Measurements from ENCODE around the gene NTN5.
"Not testable (repeated sequence)": the region's sequence is repeated elsewhere in the genome, so short reads cannot be mapped to it uniquely, and the experiment has no call there.

NTN5 gene

DNA sequence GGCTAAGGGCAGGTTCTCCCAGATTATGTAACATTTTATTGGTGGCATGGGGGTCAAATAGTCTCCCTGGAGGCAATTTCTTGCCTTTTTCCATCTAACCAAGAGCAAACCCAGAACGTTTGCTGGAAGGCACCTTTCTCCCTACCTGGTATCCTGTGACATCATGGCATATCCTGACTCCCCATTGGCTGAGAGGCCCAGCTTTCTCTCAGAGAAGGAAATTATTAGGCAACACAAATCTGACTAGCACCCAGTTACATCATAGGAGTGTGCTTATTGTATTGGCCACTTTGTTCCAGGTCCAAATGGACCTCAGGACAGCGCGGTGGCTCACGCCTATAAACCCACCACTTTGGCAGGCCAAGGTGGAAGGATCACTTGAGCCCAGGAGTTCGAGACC is 13.0 kb downstream of the NTN5 start:
- no peak overlapping the region for H3K9ac ChIP-seq (ENCODE audit: low read length)
- peaks cover under 1% of the 10 kb centered on the region for H3K4me1 ChIP-seq (ENCODE audit: insufficient read depth, low read length, severe bottlenecking)
- no peak overlapping the region for H3K4me2 ChIP-seq (ENCODE audit: low read length)
- H3F3A ChIP-seq (ENCODE audit: insufficient read depth, low read length): no peaks in the 10 kb centered on the region
- H3K36me3 ChIP-seq (ENCODE audit: insufficient read depth, low read length): no peaks in the 10 kb centered on the region
- no peak overlapping the region for H2AFZ ChIP-seq (ENCODE audit: low read length)
- H4K20me1 ChIP-seq (ENCODE audit: insufficient read depth, low read length): no peaks in the 10 kb centered on the region
- no peaks in the 10 kb centered on the region for H3K9me3 ChIP-seq (ENCODE audit: low read length)
- no peak overlapping the region for H3K4me3 ChIP-seq (ENCODE audit: low read depth, low read length, poor library complexity, severe bottlenecking)
- H3K27me3 ChIP-seq (ENCODE audit: insufficient read depth, low read length): no peaks in the 10 kb centered on the region
- no peak overlapping the region for H3K27ac ChIP-seq (ENCODE audit: low read depth, low read length, poor library complexity, severe bottlenecking)
- TF ChIP-seq, protein P1, sequence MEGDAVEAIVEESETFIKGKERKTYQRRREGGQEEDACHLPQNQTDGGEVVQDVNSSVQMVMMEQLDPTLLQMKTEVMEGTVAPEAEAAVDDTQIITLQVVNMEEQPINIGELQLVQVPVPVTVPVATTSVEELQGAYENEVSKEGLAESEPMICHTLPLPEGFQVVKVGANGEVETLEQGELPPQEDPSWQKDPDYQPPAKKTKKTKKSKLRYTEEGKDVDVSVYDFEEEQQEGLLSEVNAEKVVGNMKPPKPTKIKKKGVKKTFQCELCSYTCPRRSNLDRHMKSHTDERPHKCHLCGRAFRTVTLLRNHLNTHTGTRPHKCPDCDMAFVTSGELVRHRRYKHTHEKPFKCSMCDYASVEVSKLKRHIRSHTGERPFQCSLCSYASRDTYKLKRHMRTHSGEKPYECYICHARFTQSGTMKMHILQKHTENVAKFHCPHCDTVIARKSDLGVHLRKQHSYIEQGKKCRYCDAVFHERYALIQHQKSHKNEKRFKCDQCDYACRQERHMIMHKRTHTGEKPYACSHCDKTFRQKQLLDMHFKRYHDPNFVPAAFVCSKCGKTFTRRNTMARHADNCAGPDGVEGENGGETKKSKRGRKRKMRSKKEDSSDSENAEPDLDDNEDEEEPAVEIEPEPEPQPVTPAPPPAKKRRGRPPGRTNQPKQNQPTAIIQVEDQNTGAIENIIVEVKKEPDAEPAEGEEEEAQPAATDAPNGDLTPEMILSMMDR (IDR thresholded peaks at IDR 0.05; ENCODE audit: low read length): no peak
- no peak for TF ChIP-seq EZH2 (IDR thresholded peaks at IDR 0.05; ENCODE audit: borderline replicate concordance, low read length)
- H3K9me2 ChIP-seq (ENCODE audit: low read depth, low read length): no peaks in the 10 kb centered on the region
- H3K79me2 ChIP-seq (ENCODE audit: insufficient read depth, low read length): no peaks in the 10 kb centered on the region

- TF ChIP-seq, protein P1 (IDR thresholded peaks at IDR 0.05; ENCODE audit: low read length): no peak
- TF ChIP-seq EZH2 (IDR thresholded peaks at IDR 0.05; ENCODE audit: borderline replicate concordance, low read length): no peak
- Histone ChIP-seq H2AFZ (ENCODE audit: low read length) (no peak overlapping the region), H3K9ac (ENCODE audit: low read length) (no peak overlapping the region)
Measured at GRCh38 chr19:48658483-48658882, 14.3 kb downstream of the NTN5 start.

DNA sequence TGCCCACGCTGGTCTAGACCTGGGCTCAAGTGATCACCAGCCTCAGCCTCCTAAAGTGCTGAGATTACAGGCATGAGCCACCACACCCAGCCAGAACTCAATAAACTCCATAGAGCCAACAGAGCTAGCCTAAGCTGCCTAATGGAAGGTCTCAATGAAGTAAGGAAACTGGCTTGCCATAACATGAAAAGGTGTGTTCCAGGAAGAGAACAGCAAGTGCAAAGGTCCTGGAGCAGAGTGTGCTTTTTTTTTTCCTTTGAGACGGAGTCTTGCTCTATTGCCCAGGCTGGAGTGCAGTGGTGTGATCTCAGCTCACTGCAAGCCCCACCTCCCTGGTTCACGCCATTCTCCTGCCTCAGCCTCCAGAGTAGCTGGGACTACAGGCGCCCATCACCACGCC is 15.0 kb downstream of the NTN5 start:
- not testable (repeated sequence) for H3K27ac ChIP-seq (ENCODE audit: low read depth, low read length, poor library complexity, severe bottlenecking); H4K20me1 ChIP-seq (ENCODE audit: insufficient read depth, low read length); H3K36me3 ChIP-seq (ENCODE audit: insufficient read depth, low read length); H3K79me2 ChIP-seq (ENCODE audit: insufficient read depth, low read length); H2AFZ ChIP-seq (ENCODE audit: low read length); H3K4me1 ChIP-seq (ENCODE audit: insufficient read depth, low read length, severe bottlenecking); H3K4me3 ChIP-seq (ENCODE audit: low read depth, low read length, poor library complexity, severe bottlenecking); H3K9me3 ChIP-seq (ENCODE audit: low read length); H3K27me3 ChIP-seq (ENCODE audit: insufficient read depth, low read length); H3K9me2 ChIP-seq (ENCODE audit: low read depth, low read length); H3K4me2 ChIP-seq (ENCODE audit: low read length); H3K9ac ChIP-seq (ENCODE audit: low read length); H3F3A ChIP-seq (ENCODE audit: insufficient read depth, low read length)

More at GRCh38 chr19:48658483-48658882, 14.3 kb downstream of the NTN5 start:
- no peaks in the 10 kb centered on the region for H3K36me3 ChIP-seq (ENCODE audit: insufficient read depth, low read length)
- H3K27ac ChIP-seq (ENCODE audit: low read depth, low read length, poor library complexity, severe bottlenecking): no peak overlapping the region
- no peak overlapping the region for H3K4me2 ChIP-seq (ENCODE audit: low read length)
- no peaks in the 10 kb centered on the region for H4K20me1 ChIP-seq (ENCODE audit: insufficient read depth, low read length)
- H3F3A ChIP-seq (ENCODE audit: insufficient read depth, low read length): no peaks in the 10 kb centered on the region
- H3K9me3 ChIP-seq (ENCODE audit: low read length): no peaks in the 10 kb centered on the region
- no peak overlapping the region for H3K4me3 ChIP-seq (ENCODE audit: low read depth, low read length, poor library complexity, severe bottlenecking)
- no peaks in the 10 kb centered on the region for H3K9me2 ChIP-seq (ENCODE audit: low read depth, low read length)
- H3K27me3 ChIP-seq (ENCODE audit: insufficient read depth, low read length): no peaks in the 10 kb centered on the region
- H3K79me2 ChIP-seq (ENCODE audit: insufficient read depth, low read length): no peaks in the 10 kb centered on the region
- peaks cover 7% of the 10 kb centered on the region for H3K4me1 ChIP-seq (ENCODE audit: insufficient read depth, low read length, severe bottlenecking)

- H3K9ac ChIP-seq (ENCODE audit: low read length): no peak overlapping the region
- H3K27ac ChIP-seq (ENCODE audit: low read depth, low read length, poor library complexity, severe bottlenecking): no peak overlapping the region
- H3F3A ChIP-seq (ENCODE audit: insufficient read depth, low read length): no peaks in the 10 kb centered on the region
- no peaks in the 10 kb centered on the region for H3K9me3 ChIP-seq (ENCODE audit: low read length)
- no peak overlapping the region for H3K4me3 ChIP-seq (ENCODE audit: low read depth, low read length, poor library complexity, severe bottlenecking)
- H3K4me2 ChIP-seq (ENCODE audit: low read length): no peak overlapping the region
- no peaks in the 10 kb centered on the region for H3K9me2 ChIP-seq (ENCODE audit: low read depth, low read length)
- no peaks in the 10 kb centered on the region for H3K79me2 ChIP-seq (ENCODE audit: insufficient read depth, low read length)
- no peaks in the 10 kb centered on the region for H3K36me3 ChIP-seq (ENCODE audit: insufficient read depth, low read length)
- TF ChIP-seq, protein P1 (IDR thresholded peaks at IDR 0.05; ENCODE audit: low read length): no peak
- no peak overlapping the region for H2AFZ ChIP-seq (ENCODE audit: low read length)
- no peaks in the 10 kb centered on the region for H3K27me3 ChIP-seq (ENCODE audit: insufficient read depth, low read length)
- H4K20me1 ChIP-seq (ENCODE audit: insufficient read depth, low read length): no peaks in the 10 kb centered on the region
- H3K4me1 ChIP-seq (ENCODE audit: insufficient read depth, low read length, severe bottlenecking): peaks cover 13% of the 10 kb centered on the region
Measured at GRCh38 chr19:48656840-48657474, 15.9 kb downstream of the NTN5 start.
